Activated CD8-positive, alpha-beta memory T cell treated with anti-CD3 and anti-CD28 coated beads for 4 hours (primary cell): ENCODE results near the gene CCDC102A.

Source experiments
- DNase-seq, 2 donors: peaks; one replicate each; pipeline ENCODE4 v3.0.0-alpha.2; 2020; ENCODE audit warnings: low read depth in 2 of 2

Gene CCDC102A

DNA sequence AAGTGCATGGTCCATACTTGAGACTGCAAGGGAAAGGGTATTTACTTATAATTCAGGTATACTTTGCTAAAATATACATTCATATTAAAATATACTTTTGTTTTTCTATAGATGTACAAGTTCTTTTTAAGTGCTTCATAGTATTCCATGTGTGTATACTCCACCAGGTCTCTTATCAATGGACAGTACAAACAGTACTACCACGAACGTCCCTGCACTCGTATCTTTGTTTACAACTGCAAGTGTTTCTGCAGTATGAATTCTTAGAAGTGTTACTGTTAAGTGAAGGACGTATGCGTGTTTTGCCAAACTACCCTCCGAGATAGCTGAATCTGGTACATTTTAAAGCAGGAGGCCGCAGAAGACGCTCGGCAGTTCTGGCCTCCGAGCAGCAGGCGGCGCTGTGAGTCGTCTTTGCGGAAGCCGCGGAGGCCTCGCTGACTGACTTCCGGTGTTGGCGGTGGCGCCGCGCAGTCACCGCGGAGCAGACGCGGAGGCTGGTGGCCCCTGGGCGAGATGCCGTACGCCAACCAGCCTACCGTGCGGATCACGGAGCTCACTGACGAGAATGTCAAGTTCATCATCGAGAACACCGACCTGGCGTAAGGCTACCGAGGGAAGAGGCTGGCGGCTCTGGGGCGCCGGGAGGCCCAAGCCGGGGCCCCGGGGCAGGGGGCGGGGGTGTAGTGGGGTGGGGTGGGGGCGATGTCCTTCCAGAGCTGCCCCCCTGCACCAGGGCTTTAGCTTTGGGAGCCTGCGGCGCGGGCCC, 74.0 kb downstream of the CCDC102A start, which contains the start of gene POLR2C:
TSS of gene POLR2C (plus strand) at position 471 of the 769 bp plus-strand sequence. CDS start at position 517, 46 bp downstream.
- DNase-seq, result peak; percentile 81 to 88
